Measurements from ENCODE around the gene BRMS1L. TPM values are rescaled to one million over a fixed set of nuclear protein-coding genes. Genes with fewer than 3 reads are reported as not detected.

The BRMS1L gene
- total and polyA plus RNA-seq, 10 of the 15 experiments (the other 5 are each of a cell fraction or from before 2014, with no cell fraction given) = 5.3 to 26.7 (median 8.3) TPM

- Histone ChIP-seq H3K4me3 (no peak overlapping the region), H3K9me3 (replicated peaks; ENCODE audit: control insufficient read depth, insufficient read depth, low read length) (no peaks in the 10 kb centered on the region), H3K27ac (ENCODE audit: control insufficient read depth, insufficient read depth) (no peak overlapping the region), H3K4me2 (ENCODE audit: control insufficient read depth, insufficient read depth) (no peak overlapping the region), H3K27me3 (replicated peaks in 1 of 2; ENCODE audit: control insufficient read depth in 2 of 2, insufficient read depth in 2 of 2, low read length in 1 of 2) (no peaks in the 10 kb centered on the region), H3K4me1 (ENCODE audit: control insufficient read depth, insufficient read depth, low read length) (0 out of 2 replicates have a peak, but pooled peaks cover 4% of the 10 kb centered on the region), H4K20me1 (ENCODE audit: control insufficient read depth, insufficient read depth) (no peaks in the 10 kb centered on the region), H3K79me2 (ENCODE audit: control insufficient read depth, insufficient read depth, low read length) (no peaks in the 10 kb centered on the region), H2AFZ (ENCODE audit: control insufficient read depth, low read depth, low read length) (no peak overlapping the region), H3K9ac (ENCODE audit: control insufficient read depth, insufficient read depth, low read length) (no peak overlapping the region), H3K36me3 (ENCODE audit: control insufficient read depth in 2 of 2, insufficient read depth in 2 of 2, low read length in 1 of 2) (no peaks in the 10 kb centered on the region)
- SMC1A ChIA-PET (ENCODE audit: uncharacterized antibody, unreplicated experiment) = interaction anchor here (0.6 kb wide), 1 partner anchor 57 kb away, joined by 3 read pairs; no protein-coding TSS in a partner anchor
- BruUV-seq (replicated peaks) = no TSS peak
- 99% methylated on average over 2 of the region's 2 CpGs for WGBS (ENCODE audit: insufficient coverage, insufficient replicate concordance, low lambda C conversion rate, missing lambda C conversion rate)
- RAD21 ChIA-PET (ENCODE audit: unreplicated experiment) = no interaction called here
- intact Hi-C loops (cut with micrococcal nuclease; ENCODE audit: unreplicated experiment) = no loop called here
- CTCF ChIA-PET = interaction anchor here (1.6 kb wide), 1 partner anchor 194 kb away, joined by 4 read pairs; no protein-coding TSS in a partner anchor
- in situ Hi-C loops (cut with MboI) = no loop called here
- no peak for DNase-seq (ENCODE audit: low read depth, low spot score)
- POLR2A ChIA-PET = no interaction called here
- TF ChIP-seq NFYA (IDR thresholded peaks at IDR 0.05; ENCODE audit: borderline replicate concordance, low read depth, low read length) (no peak), ATF3 (IDR thresholded peaks at IDR 0.05; ENCODE audit: borderline replicate concordance, extremely low read depth, low read depth, low read length) (no peak), WRNIP1 (IDR thresholded peaks at IDR 0.05; ENCODE audit: borderline replicate concordance, low read depth, low read length) (no peak), SMAD1 (IDR thresholded peaks at IDR 0.05; ENCODE audit: low read depth, partially characterized antibody) (no peak), BCLAF1 (IDR thresholded peaks at IDR 0.05) (no peak), MTA3 (IDR thresholded peaks at IDR 0.05; ENCODE audit: borderline replicate concordance, low read length) (no peak), NFXL1 (IDR thresholded peaks at IDR 0.05; ENCODE audit: borderline replicate concordance) (no peak)
- no peak for FAIRE-seq
- ATAC-seq = no peak
These were observed 49.2 kb downstream of the BRMS1L start for GRCh38 chr14:35875296-35875695.
